Stimulated activated CD8-positive, alpha-beta memory T cell treated with anti-CD3 and anti-CD28 coated beads, Interleukin-12 subunit alpha, Interleukin-12 subunit beta, amount 100 ng/mL, for 24 hours (primary cell): Measurements from ENCODE around the gene MICAL3.
"Not testable (repeated sequence)": the region's sequence is repeated elsewhere in the genome, so short reads cannot be mapped to it uniquely, and the experiment has no call there.

Experiments
- DNase-seq: peaks from one replicate; pipeline ENCODE4 v3.0.0-alpha.2; 2020; ENCODE audit errors: extremely low read depth

Gene MICAL3

GRCh38 chr22:18024276-18024939, at the start of gene MICAL3:
Gene MICAL3 (minus strand): TSS chr22:18024561. CDS start chr22:17906812, 117,749 bp downstream.
- peak; percentile 28 for DNase-seq

DNA sequence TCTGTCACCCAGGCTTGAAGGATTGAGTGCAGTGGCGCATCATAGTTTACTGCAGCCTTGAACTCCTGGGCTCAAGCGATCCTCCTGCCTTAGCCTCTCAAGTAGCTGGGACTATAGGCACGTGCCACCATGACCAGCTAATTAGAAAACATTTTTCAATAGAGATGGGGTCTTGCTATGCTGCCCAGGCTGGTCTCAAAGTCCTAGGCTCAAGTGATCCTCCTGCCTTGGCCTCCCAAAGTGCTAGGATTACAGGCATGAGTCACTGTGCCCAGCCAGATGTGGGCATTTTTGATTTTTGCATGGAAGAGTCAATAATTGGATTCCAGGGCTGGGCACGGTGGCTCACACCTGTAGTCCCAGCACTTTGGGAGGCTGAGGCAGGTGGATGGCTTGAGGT, 49.6 kb upstream of the MICAL3 start:
- DNase-seq = not testable (repeated sequence)

- no peak for DNase-seq
Observed at GRCh38 chr22:18073467-18073866, 49.1 kb upstream of the MICAL3 start.

- no peak for DNase-seq
Observed at GRCh38 chr22:18071968-18072310, 47.6 kb upstream of the MICAL3 start.

DNA sequence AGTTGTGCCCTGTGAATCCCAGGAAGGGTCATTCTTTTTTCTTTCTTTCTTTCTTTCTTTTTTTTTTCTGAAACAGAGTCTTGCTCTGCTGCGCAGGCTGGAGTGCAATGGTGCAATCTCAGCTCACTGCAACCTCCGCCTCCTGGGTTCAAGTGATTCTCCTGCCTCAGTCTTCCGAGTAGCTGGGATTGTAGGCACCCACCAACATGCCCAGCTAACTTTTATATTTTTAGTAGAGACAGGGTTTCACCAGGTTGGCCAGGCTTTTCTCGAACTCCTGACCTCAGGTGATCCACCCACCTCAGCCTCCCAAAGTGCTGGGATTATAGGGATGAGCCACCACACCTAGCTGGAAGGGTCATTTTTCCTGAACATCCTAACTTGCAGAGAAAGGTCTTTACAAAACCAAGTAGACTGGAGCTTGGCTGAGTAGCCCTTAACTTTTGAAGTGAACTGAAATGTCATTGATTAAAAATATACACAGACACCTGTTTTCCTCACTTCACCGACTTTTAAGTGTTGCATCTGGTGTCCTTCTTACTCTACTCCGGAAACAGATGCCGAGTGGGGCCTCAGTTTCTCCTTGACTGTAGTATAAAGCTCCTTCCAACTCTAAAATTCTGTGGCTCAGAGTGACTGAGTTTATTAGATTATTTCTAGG, 47.1 kb upstream of the MICAL3 start:
- DNase-seq = not testable (repeated sequence)

- no peak for DNase-seq
Observed at GRCh38 chr22:18070556-18071306, 46.4 kb upstream of the MICAL3 start.

GRCh38 chr22:18070041-18070440, 45.7 kb upstream of the MICAL3 start:
- no peak for DNase-seq

DNA sequence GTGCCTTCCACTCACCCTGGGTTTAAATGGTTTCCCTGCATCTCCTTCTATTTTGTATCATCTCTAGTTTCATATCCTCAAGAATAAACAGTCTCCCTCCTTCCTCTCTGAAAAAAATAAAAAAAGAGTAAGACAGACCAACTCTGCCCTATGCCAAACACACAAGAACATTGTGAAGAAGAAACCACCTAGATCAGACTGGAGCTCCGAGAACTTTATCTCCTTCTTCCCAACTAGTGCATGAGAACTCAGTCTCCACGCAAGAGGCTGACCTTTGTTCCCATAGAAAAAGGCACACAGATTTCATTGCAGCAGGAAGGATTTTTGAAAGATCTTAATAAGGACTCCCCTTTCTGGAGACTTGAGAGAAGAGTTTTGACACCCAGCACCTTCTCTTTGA, 44.7 kb upstream of the MICAL3 start:
- no peak for DNase-seq

DNA sequence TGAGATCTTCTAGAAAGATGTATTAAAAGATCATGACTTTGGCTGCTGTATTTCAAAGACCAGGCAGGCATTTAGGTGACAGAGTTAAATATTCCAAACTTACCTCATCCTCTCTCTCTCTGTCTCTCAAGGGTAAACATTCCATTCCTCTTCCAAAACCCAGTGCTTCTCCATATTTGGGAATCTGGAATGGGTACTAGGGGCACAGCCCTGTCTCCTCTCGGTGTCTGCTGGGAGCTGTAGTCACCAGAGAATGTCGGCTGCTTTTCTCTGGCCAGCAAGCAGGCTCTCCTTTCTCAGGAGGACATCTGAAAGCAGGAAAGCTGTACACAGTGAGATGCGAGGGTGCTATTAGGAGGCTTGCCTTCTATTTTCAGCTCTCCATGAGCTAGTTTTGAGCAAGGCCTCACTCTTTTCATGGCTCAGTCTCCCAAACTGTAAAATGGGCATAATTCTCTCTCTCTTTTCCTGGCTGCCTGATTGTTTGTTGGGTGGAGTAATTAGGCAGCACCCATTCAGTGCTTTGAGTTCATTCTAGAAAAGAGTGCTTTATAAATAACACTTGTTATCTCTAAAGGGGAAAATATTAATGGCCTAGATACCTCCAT, 44.1 kb upstream of the MICAL3 start:
- DNase-seq = no peak

DNA sequence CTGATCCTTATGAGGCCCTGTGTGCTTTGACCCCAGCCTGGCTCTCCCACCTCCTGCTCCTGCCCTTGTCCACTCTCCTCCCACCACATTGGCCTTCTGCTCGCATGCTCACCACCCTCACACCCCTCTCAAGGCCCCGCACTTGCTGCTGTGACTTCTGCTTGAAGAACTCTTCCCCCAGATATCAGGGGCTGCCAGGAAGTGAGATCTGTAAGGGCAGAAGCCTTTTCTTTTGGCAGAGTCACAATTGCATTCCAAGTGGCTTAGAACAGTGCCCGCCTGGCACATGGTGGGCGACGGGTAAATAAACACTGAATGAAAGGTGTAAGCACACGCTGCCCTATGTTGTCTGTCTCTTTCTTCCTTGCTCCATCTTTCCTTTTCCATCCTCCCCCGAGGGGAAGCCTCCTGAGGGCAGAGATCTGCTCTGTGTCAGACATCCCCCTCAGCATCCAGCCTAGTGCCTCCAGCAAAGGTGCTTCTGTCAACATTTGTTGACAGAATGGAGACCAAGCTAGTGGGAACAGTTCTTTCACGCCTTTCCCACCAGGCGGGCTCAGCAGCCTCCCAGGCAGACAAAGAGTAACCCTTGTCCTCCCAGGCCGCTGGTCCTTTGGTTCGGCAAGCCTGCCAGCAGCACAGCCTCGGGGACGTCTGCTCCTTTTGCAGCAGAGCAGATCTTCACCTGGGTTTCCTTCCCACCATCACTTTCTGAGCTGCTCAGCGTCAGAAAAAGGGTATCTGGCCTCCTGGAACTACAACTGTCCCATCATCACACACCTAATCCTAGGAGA, 43.4 kb upstream of the MICAL3 start:
- no peak for DNase-seq

DNA sequence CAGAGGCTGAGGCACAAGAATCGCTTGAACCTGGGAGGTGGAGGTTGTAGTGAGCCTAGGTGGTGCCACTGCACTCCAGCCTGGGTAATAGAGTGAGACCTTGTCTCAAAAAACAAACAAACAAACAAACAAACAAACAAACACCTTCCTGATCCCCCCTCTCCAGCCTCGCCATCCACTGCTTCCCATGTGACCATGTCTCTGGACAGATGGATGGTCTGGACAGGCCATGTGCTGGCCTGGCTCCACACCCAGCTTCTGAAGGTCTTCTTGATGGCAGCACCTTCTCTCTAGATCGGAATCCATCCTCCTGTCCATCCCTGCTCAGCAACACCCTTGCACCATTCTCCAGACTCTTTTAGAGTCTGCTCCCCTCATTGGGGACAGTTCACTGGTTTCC, 42.8 kb upstream of the MICAL3 start:
- no peak for DNase-seq

DNA sequence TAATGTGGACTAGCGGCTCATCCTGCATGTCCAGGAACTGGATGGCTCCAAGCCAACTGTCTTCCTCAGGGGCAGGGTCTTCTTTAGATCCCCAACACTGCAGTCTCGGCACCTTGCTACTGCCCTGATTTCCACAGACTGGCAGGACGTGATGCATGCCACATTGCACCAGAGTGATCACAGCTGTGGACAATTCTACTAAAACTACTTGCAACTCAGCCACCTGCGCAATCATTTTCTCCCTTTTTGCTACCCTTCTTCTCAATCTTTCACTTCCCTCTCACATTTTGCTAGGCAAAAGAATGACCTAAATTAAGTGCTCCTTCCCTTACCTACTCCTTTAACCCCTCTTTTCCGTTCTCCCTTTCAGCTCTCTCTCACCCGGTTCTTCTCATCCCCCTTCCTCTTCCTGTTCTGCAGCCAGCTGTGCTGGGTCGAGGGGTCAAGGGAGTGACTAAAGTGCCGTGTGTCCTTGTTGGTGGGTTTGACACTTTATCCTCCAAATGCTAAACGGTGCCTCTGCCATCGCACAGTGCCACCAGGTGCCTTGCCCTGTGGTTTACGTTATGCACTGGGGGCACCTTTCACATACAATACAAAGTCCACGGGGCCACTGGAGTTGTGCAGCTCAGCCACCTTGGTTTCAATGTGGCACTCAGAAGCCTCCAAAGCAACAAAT, 42.0 kb upstream of the MICAL3 start:
- DNase-seq = no peak

GRCh38 chr22:18065256-18065655, 40.9 kb upstream of the MICAL3 start:
- no peak for DNase-seq

GRCh38 chr22:18064636-18065035, 40.3 kb upstream of the MICAL3 start:
- DNase-seq = no peak

GRCh38 chr22:18063715-18064114, 39.4 kb upstream of the MICAL3 start:
- not testable (repeated sequence) for DNase-seq

- DNase-seq = no peak
Observed at GRCh38 chr22:18063306-18063705, 38.9 kb upstream of the MICAL3 start.

DNA sequence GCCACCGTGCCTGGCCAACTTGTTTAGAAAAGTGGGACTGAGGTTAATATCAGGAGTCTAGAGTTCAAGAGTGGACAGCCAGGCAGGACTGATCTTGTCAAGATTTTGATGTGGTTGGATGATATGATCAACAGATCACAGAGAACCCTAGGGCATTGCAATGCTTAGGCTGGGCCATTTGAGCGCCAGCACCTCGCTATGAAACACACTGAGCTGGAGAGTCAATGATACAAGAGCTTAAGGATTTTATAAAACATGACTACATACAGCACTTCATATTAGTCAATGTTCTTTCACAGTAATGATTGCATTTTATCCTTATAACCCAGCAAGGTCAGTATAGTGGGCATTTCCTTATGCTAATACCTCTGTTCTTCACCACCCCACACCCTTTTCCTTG, 38.1 kb upstream of the MICAL3 start:
- DNase-seq = no peak

GRCh38 chr22:18060646-18061620, 36.6 kb upstream of the MICAL3 start:
- DNase-seq = no peak

DNA sequence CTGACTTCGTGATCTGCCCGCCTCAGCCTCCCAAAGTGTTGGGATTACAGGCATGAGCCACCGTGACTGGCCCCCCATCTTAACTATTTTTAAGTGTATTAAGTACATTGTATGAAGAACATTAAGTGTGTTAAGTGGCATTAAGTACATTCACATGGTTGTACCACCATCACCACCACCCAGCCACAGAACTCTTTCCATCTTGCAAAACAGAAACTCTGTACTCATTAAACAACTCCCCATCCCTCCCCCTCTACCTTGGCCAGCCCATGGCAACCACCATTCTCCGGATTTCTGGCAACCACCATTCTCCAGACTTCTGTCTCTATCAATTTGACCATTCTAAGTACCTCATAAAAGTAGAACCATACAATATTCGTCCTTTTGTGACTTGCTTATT, 35.6 kb upstream of the MICAL3 start:
- DNase-seq = no peak

DNA sequence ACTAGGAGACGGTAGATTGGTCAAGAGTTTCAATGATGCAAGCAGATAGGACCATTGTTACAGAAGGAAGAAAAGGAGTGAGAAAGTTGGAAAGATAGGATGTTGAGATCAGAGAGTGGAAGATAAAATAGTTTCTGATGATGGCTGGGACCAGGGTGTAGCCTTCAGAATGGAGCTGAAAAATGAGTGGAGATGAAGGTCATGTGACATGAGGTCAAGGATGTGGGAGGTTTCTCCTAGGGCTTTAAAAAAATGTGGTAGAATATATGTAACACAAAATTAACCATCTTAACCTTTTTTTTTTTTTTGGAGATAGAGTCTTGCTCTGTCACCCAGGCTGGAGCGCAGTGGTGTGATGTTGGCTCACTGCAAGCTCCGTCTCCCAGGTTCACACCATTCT, 35.1 kb upstream of the MICAL3 start:
- no peak for DNase-seq
